ENCODE results near the gene RIN3. TPM values are rescaled to one million over a fixed set of nuclear protein-coding genes. Genes with fewer than 3 reads are reported as not detected.
"Not testable (repeated sequence)": the region's sequence is repeated elsewhere in the genome, so short reads cannot be mapped to it uniquely, and the experiment has no call there.

RIN3 gene
- total RNA-seq, 1 donor = 7.3 TPM

- no peak for TF ChIP-seq CTCF (IDR thresholded peaks at IDR 0.05; ENCODE audit: insufficient read depth, low read depth, low read length)
- DNase-seq (ENCODE audit: low read depth) = no peak
- no peak overlapping the region for H3K4me3 ChIP-seq (ENCODE audit: low read depth, low read length)
These were observed 192.8 kb downstream of the RIN3 start for GRCh38 chr14:92706386-92706785.

- no peak overlapping the region for H3K4me3 ChIP-seq (ENCODE audit: low read depth, low read length)
- DNase-seq (ENCODE audit: low read depth) = no peak
- TF ChIP-seq CTCF (IDR thresholded peaks at IDR 0.05; ENCODE audit: insufficient read depth, low read depth, low read length) = no peak
These were observed 195.9 kb downstream of the RIN3 start for GRCh38 chr14:92709340-92710000.

- no peak for DNase-seq (ENCODE audit: low read depth)
- H3K4me3 ChIP-seq (ENCODE audit: low read depth, low read length) = no peak overlapping the region
- no peak for TF ChIP-seq CTCF (IDR thresholded peaks at IDR 0.05; ENCODE audit: insufficient read depth, low read depth, low read length)
These were observed 196.4 kb downstream of the RIN3 start for GRCh38 chr14:92710001-92710341.

- no peak overlapping the region for H3K4me3 ChIP-seq (ENCODE audit: low read depth, low read length)
- TF ChIP-seq CTCF (IDR thresholded peaks at IDR 0.05; ENCODE audit: insufficient read depth, low read depth, low read length) = no peak
- no peak for DNase-seq (ENCODE audit: low read depth)
These were observed 198.5 kb downstream of the RIN3 start for GRCh38 chr14:92711976-92712653.

- TF ChIP-seq CTCF (IDR thresholded peaks at IDR 0.05; ENCODE audit: insufficient read depth, low read depth, low read length) = no peak
- no peak for DNase-seq (ENCODE audit: low read depth)
- H3K4me3 ChIP-seq (ENCODE audit: low read depth, low read length) = no peak overlapping the region
These were observed 199.1 kb downstream of the RIN3 start for GRCh38 chr14:92712654-92713051.

- peak; percentile 86 for TF ChIP-seq CTCF (IDR thresholded peaks at IDR 0.05; ENCODE audit: insufficient read depth, low read depth, low read length)
- peak; percentile 78 for DNase-seq (ENCODE audit: low read depth)
- H3K4me3 ChIP-seq (ENCODE audit: low read depth, low read length) = not testable (repeated sequence)
These were observed 201.2 kb downstream of the RIN3 start for GRCh38 chr14:92714739-92715307.

Data from fibroblast of villous mesenchyme (primary cell).